GM18909 (cell line): ENCODE data around the gene GSTA4.

Experiments
- ATAC-seq: cut with Tn5 transposase; IDR thresholded peaks from one replicate; pipeline ENCODE4 v1.9.1; 2021; ENCODE audit warnings: mild to moderate bottlenecking; ENCODE audit not compliant: unreplicated experiment, poor library complexity

The GSTA4 gene

GRCh38 chr6:52929321-52930164, 65.5 kb downstream of the GSTA4 start:
- ATAC-seq = no peak
